PC-9 (cell line): ENCODE measurements around the gene USP36. TPM values are rescaled to one million over a fixed set of nuclear protein-coding genes. Genes with fewer than 3 reads are reported as not detected.

Experiments used
- BruUV-seq: library from RNA; stranded (reverse); fragments of 400-500 nt; replicated peaks from 2 replicates; lab custom pipeline; 2021; lab: Mats Ljungman, UMichigan
- CTCF ChIA-PET: fragments of 300-600 bp; sonication (Branson Sonifier 250); formaldehyde crosslinking; loops from one replicate; lab custom pipeline; 2022; ENCODE audit warnings: antibody characterized with exemption; lab: Charles Lee
- POLR2A ChIA-PET: fragments of 300-600 bp; sonication (Branson Sonifier 250); formaldehyde crosslinking; loops from one replicate; lab custom pipeline; 2022; ENCODE audit warnings: antibody characterized with exemption; ENCODE audit not compliant: unreplicated experiment; lab: Charles Lee
- DNase-seq, 2 experiments: peaks; one replicate each; pipeline versions ENCODE4 v3.0.0 to v3.0.0-alpha.2; 2015 to 2022; ENCODE audit warnings: mixed read lengths in 1 of 2
- H2AFZ ChIP-seq: fragments of 200-600 bp; sonication (generic); 2 replicates; pipeline ENCODE4 v1.8.1; 2017; ENCODE audit warnings: antibody characterized with exemption
- H3F3A ChIP-seq: fragments of 200-600 bp; sonication (generic); 2 replicates; pipeline ENCODE4 v1.8.1; 2017; ENCODE audit warnings: antibody characterized with exemption, mild to moderate bottlenecking, low read depth; ENCODE audit not compliant: insufficient read depth
- H3K27ac ChIP-seq: fragments of 200-600 bp; sonication (generic); 2 replicates; pipeline ENCODE4 v1.6.1; 2016; ENCODE audit warnings: mixed run types
- H3K27me3 ChIP-seq: fragments of 200-600 bp; sonication (generic); 2 replicates; pipeline ENCODE4 v1.6.1; 2016; ENCODE audit warnings: low read depth, mixed run types; ENCODE audit not compliant: insufficient read depth
- H3K36me3 ChIP-seq: fragments of 200-600 bp; sonication (generic); 2 replicates; pipeline ENCODE4 v1.6.1; 2016; ENCODE audit warnings: low read depth, mixed run types
- H3K4me1 ChIP-seq: fragments of 200-600 bp; sonication (generic); replicated peaks from 2 replicates; pipeline ENCODE4 v1.6.1; 2016; ENCODE audit warnings: mixed run types; ENCODE audit not compliant: insufficient read depth
- H3K4me2 ChIP-seq: fragments of 200-600 bp; sonication (generic); 2 replicates; pipeline ENCODE4 v1.6.1; 2017; ENCODE audit warnings: mixed run types
- H3K4me3 ChIP-seq: fragments of 200-600 bp; sonication (generic); 2 replicates; pipeline ENCODE4 v1.6.1; 2016; ENCODE audit warnings: mixed run types
- H3K79me2 ChIP-seq: fragments of 200-600 bp; sonication (generic); 2 replicates; pipeline ENCODE4 v1.6.1; 2017; ENCODE audit warnings: low read depth, mixed run types
- H3K9me2 ChIP-seq: fragments of 200-600 bp; sonication (generic); 2 replicates; pipeline ENCODE4 v1.8.1; 2017; ENCODE audit warnings: mild to moderate bottlenecking; ENCODE audit not compliant: insufficient read depth
- H3K9me3 ChIP-seq: fragments of 200-600 bp; sonication (generic); 2 replicates; pipeline ENCODE4 v1.8.1; 2016; ENCODE audit warnings: low read depth; ENCODE audit not compliant: insufficient read depth
- H4K20me1 ChIP-seq: fragments of 200-600 bp; sonication (generic); 2 replicates; pipeline ENCODE4 v1.8.1; 2017; ENCODE audit not compliant: insufficient read depth
- EZH2 ChIP-seq: fragments of 200-600 bp; sonication (generic); IDR thresholded peaks from 2 replicates; pipeline ENCODE4 v1.8.0; 2017; ENCODE audit warnings: antibody characterized with exemption, low read depth
- intact Hi-C: fragments of 100-400 bp; cut with micrococcal nuclease; formaldehyde crosslinking; loops from one replicate; pipeline ENCODE4 v1.10.0; 2022; ENCODE audit not compliant: unreplicated experiment
- total RNA-seq: library from RNA; stranded (reverse); gene quantifications from 2 replicates; pipeline ENCODE4 v1.2.3, GENCODE V29; 2021
- TF ChIP-seq, protein P1 (sequence below): fragments of 200-600 bp; sonication (generic); conservative IDR thresholded peaks from 2 replicates; pipeline ENCODE4 v1.6.1; 2017; ENCODE audit warnings: mixed run types, antibody characterized with exemption, mild to moderate bottlenecking, moderate library complexity

USP36 gene
- total RNA-seq, 1 experiment from 2014 or later: 46.2 TPM

DNA sequence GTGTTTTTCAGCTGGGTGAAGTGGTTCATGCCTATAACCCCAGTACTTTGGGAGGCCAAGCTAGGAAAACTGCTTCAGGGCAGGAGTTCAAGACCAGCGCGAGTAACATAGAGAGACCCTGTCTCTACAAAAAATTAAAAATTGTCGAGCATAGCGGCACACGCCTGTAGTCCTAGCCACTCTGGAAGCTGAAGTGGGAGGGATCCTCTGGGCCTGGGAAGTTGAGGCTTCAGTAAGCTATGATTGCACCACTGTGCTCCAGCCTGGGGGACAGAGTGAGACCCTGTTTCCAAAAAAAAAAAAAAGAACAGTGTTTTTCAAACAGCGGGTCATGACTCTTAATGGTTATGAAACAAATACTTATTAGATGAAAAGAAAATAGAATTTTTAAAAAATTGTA is 56.3 kb downstream of the USP36 start:
- CTCF ChIA-PET: no interaction called here
- H3K9me3 ChIP-seq: no peaks in the 10 kb centered on the region
- POLR2A ChIA-PET: no interaction called here
- H4K20me1 ChIP-seq: no peaks in the 10 kb centered on the region
- no peak overlapping the region for H3K4me3 ChIP-seq
- BruUV-seq: no TSS peak
- no peak for DNase-seq
- peaks cover 12% of the 10 kb centered on the region; the same call in 1 of the 2 replicates for H3F3A ChIP-seq
- no peak for TF ChIP-seq EZH2
- TF ChIP-seq, protein P1, sequence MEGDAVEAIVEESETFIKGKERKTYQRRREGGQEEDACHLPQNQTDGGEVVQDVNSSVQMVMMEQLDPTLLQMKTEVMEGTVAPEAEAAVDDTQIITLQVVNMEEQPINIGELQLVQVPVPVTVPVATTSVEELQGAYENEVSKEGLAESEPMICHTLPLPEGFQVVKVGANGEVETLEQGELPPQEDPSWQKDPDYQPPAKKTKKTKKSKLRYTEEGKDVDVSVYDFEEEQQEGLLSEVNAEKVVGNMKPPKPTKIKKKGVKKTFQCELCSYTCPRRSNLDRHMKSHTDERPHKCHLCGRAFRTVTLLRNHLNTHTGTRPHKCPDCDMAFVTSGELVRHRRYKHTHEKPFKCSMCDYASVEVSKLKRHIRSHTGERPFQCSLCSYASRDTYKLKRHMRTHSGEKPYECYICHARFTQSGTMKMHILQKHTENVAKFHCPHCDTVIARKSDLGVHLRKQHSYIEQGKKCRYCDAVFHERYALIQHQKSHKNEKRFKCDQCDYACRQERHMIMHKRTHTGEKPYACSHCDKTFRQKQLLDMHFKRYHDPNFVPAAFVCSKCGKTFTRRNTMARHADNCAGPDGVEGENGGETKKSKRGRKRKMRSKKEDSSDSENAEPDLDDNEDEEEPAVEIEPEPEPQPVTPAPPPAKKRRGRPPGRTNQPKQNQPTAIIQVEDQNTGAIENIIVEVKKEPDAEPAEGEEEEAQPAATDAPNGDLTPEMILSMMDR: no peak
- H3K27ac ChIP-seq: no peak overlapping the region
- H3K27me3 ChIP-seq: no peaks in the 10 kb centered on the region
- no peak overlapping the region for H3K4me2 ChIP-seq
- no peaks in the 10 kb centered on the region for H3K36me3 ChIP-seq
- no peaks in the 10 kb centered on the region for H3K9me2 ChIP-seq
- intact Hi-C loops: no loop called here
- no peak overlapping the region for H2AFZ ChIP-seq
- no peaks in the 10 kb centered on the region for H3K4me1 ChIP-seq
- H3K79me2 ChIP-seq: no peaks in the 10 kb centered on the region

DNA sequence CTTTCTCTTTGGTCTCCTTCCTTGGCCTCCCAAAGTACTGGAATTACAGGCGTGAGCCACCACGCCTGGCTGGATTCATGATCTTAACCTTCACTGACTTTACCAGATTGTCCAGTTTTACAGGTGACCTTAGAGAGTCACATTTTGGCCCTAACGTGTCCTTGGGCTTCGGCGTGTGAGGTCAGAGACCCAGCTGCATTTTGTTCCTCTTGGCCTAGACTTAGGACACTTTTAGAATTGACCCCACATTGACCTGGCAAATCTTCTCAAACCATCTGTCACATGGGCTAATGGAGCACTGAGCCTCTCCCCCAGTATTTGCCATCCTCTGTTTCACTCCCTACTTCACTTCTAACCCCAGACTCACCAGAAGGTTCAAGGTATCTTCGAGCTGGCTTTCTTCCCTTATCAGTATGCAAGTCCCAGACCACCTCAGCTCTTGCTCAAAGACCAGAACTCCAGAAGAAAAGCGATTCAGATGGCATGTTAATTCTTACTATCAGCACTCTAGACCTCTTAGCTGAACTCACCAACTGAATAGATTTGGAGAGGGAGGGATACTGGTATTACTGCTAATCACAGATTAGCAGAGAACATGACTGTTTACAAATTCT is 56.8 kb downstream of the USP36 start:
- H3F3A ChIP-seq: peaks cover 12% of the 10 kb centered on the region; the same call in 1 of the 2 replicates
- BruUV-seq: no TSS peak
- intact Hi-C loops: no loop called here
- POLR2A ChIA-PET: no interaction called here
- no peaks in the 10 kb centered on the region for H3K9me2 ChIP-seq
- no peaks in the 10 kb centered on the region for H3K79me2 ChIP-seq
- H3K4me2 ChIP-seq: no peak overlapping the region
- CTCF ChIA-PET: no interaction called here
- H3K9me3 ChIP-seq: no peaks in the 10 kb centered on the region
- no peak for DNase-seq
- no peak for TF ChIP-seq EZH2
- TF ChIP-seq, protein P1: no peak
- H3K27ac ChIP-seq: no peak overlapping the region
- H3K4me1 ChIP-seq: no peaks in the 10 kb centered on the region
- H3K27me3 ChIP-seq: no peaks in the 10 kb centered on the region
- no peaks in the 10 kb centered on the region for H3K36me3 ChIP-seq
- H3K4me3 ChIP-seq: no peak overlapping the region
- H4K20me1 ChIP-seq: no peaks in the 10 kb centered on the region
- H2AFZ ChIP-seq: no peak overlapping the region

DNA sequence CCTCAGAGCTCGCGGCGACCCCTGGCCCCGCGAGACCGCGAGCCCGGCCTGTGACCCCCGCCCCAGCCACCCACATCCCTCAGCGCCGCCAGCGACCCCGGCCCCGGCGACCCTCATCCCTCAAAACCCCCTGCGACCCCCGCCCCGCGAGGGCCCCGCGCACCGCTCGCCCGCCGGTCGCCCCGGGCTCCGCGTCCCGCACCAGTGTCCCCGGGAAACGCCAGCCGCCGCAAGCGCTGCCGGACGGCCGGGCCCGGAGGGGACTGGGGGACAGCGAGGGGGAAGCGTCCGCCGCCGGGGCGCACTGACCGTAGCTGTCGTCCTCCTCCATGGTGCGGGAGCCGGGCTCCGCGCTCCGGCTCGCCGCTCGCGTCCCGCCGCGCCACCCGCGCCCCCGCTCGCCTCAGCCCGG is 58.7 kb downstream of the USP36 start, which contains the start of gene CYTH1:
TSS of gene CYTH1 (minus strand) at position 381 of the 412 bp plus-strand sequence. CDS start at position 331, 50 bp downstream.
- peaks cover 12% of the 10 kb centered on the region; the same call in 1 of the 2 replicates for H3F3A ChIP-seq
- peak within 1 kb of the TSS; percentile 86 for H3K4me2 ChIP-seq
- DNase-seq: no peak
- TF ChIP-seq, protein P1: no peak
- no peak for TF ChIP-seq EZH2
- no peaks in the 10 kb centered on the region for H3K9me2 ChIP-seq
- BruUV-seq: no TSS peak
- ChIA-PET POLR2A (interaction anchor here (0.6 kb wide), 1 partner anchor 228 kb away, joined by 4 read pairs; the partner anchor contains the start of gene CANT1), CTCF (no interaction called here)
- H3K4me3 ChIP-seq: peak within 1 kb of the TSS; percentile 85
- H3K36me3 ChIP-seq: no peaks in the 10 kb centered on the region
- intact Hi-C loops: no loop called here
- no peaks in the 10 kb centered on the region for H3K4me1 ChIP-seq
- peak within 1 kb of the TSS; percentile 95 for H2AFZ ChIP-seq
- peak within 1 kb of the TSS; percentile 84 for H3K27ac ChIP-seq
- no peaks in the 10 kb centered on the region for H3K9me3 ChIP-seq
- no peaks in the 10 kb centered on the region for H3K27me3 ChIP-seq
- no peaks in the 10 kb centered on the region for H4K20me1 ChIP-seq
- no peaks in the 10 kb centered on the region for H3K79me2 ChIP-seq
